PC-3 (cell line): Measurements from ENCODE around the gene CHRDL2. TPM values are rescaled to one million over a fixed set of nuclear protein-coding genes. Genes with fewer than 3 reads are reported as not detected.

Source experiments
- ATAC-seq: fragments of 200-7000 bp; cut with Tn5 transposase; 2 replicates; pipeline ENCODE4 v1.9.1; 2020; ENCODE audit warnings: mild to moderate bottlenecking, moderate library complexity
- BruUV-seq: library from RNA; stranded (reverse); fragments of 400-500 nt; replicated peaks from 2 replicates; lab custom pipeline; 2021; lab: Mats Ljungman, UMichigan
- CTCF ChIA-PET: fragments of 300-600 bp; sonication (Branson Sonifier 250); formaldehyde crosslinking; loops from one replicate; lab custom pipeline; 2022; ENCODE audit warnings: antibody characterized with exemption; lab: Charles Lee
- POLR2A ChIA-PET: fragments of 300-600 bp; sonication (Branson Sonifier 250); formaldehyde crosslinking; loops from one replicate; lab custom pipeline; 2022; ENCODE audit warnings: antibody characterized with exemption; ENCODE audit not compliant: unreplicated experiment; lab: Charles Lee
- DNase-seq: peaks from one replicate; pipeline ENCODE4 v3.0.0-alpha.2; 2015
- H2AFZ ChIP-seq: fragments of 300-600 bp; sonication (generic); 2 replicates; pipeline ENCODE4 v1.6.0; 2016; ENCODE audit warnings: antibody characterized with exemption, low read length
- H3F3A ChIP-seq: fragments of 300-600 bp; sonication (generic); one replicate; pipeline ENCODE4 v1.6.0; 2017; ENCODE audit warnings: antibody characterized with exemption, low read length, control low read depth, mild to moderate bottlenecking; ENCODE audit not compliant: unreplicated experiment
- H3K27ac ChIP-seq: fragments of 300-600 bp; sonication (generic); 2 replicates; pipeline ENCODE4 v1.5.1; 2016; ENCODE audit warnings: mild to moderate bottlenecking, low read length
- H3K27me3 ChIP-seq: fragments of 300-600 bp; sonication (generic); 2 replicates; pipeline ENCODE4 v1.6.1; 2016; ENCODE audit warnings: low read length, mixed read lengths
- H3K36me3 ChIP-seq: fragments of 300-600 bp; sonication (generic); 2 replicates; pipeline ENCODE4 v1.6.1; 2016; ENCODE audit warnings: low read depth, mixed run types, low read length, mixed read lengths
- H3K4me1 ChIP-seq: fragments of 300-600 bp; sonication (generic); 2 replicates; pipeline ENCODE4 v1.5.1; 2016; ENCODE audit warnings: low read length; ENCODE audit not compliant: insufficient read depth
- H3K4me2 ChIP-seq: fragments of 300-600 bp; sonication (generic); 2 replicates; pipeline ENCODE4 v1.6.0; 2016; ENCODE audit warnings: low read length
- H3K4me3 ChIP-seq: fragments of 300-600 bp; sonication (generic); 2 replicates; pipeline ENCODE4 v1.5.1; 2016; ENCODE audit warnings: mild to moderate bottlenecking, low read length, mixed read lengths
- H3K79me2 ChIP-seq: fragments of 300-600 bp; sonication (generic); 2 replicates; pipeline ENCODE4 v1.6.1; 2017; ENCODE audit warnings: low read length, mixed read lengths
- H3K9ac ChIP-seq: fragments of 300-600 bp; sonication (generic); 2 replicates; pipeline ENCODE4 v1.6.0; 2016; ENCODE audit warnings: mild to moderate bottlenecking, low read length
- H3K9me2 ChIP-seq: fragments of 300-600 bp; sonication (generic); replicated peaks from 2 replicates; pipeline ENCODE4 v1.6.1; 2016; ENCODE audit warnings: mixed run types, low read length, mixed read lengths
- H3K9me3 ChIP-seq: fragments of 300-600 bp; sonication (generic); 2 replicates; pipeline ENCODE4 v1.6.1; 2016; ENCODE audit warnings: low read length, mixed read lengths
- H4K20me1 ChIP-seq: fragments of 300-600 bp; sonication (generic); 2 replicates; pipeline ENCODE4 v1.6.1; 2016; ENCODE audit warnings: low read length, mixed read lengths
- EZH2 ChIP-seq: fragments of 300-600 bp; sonication (generic); IDR thresholded peaks from one replicate; pipeline ENCODE4 v1.6.1; 2017; ENCODE audit warnings: antibody characterized with exemption, mild to moderate bottlenecking, low read length; ENCODE audit not compliant: unreplicated experiment
- EZH2phosphoT487 ChIP-seq: fragments of 300-600 bp; sonication (generic); IDR thresholded peaks from 2 replicates; pipeline ENCODE4 v1.6.1; 2018; ENCODE audit warnings: mild to moderate bottlenecking, antibody characterized with exemption, low read length, borderline replicate concordance
- intact Hi-C: fragments of 100-400 bp; cut with micrococcal nuclease; formaldehyde crosslinking; loops from 2 replicates; pipeline ENCODE4 v1.9.0; 2023
- total RNA-seq: library from RNA; depleted of rRNA; stranded (reverse); fragments of >200 nt; gene quantifications from 2 replicates; pipeline ENCODE4 v1.2.3, GENCODE V29; 2014
- TF ChIP-seq, protein P1 (sequence below): fragments of 300-600 bp; sonication (generic); conservative IDR thresholded peaks from 2 replicates; pipeline ENCODE4 v1.5.1; 2017; ENCODE audit warnings: antibody characterized with exemption, low read depth, mild to moderate bottlenecking, low read length

Gene CHRDL2
- total RNA-seq, 1 experiment from 2014 or later: not detected

DNA sequence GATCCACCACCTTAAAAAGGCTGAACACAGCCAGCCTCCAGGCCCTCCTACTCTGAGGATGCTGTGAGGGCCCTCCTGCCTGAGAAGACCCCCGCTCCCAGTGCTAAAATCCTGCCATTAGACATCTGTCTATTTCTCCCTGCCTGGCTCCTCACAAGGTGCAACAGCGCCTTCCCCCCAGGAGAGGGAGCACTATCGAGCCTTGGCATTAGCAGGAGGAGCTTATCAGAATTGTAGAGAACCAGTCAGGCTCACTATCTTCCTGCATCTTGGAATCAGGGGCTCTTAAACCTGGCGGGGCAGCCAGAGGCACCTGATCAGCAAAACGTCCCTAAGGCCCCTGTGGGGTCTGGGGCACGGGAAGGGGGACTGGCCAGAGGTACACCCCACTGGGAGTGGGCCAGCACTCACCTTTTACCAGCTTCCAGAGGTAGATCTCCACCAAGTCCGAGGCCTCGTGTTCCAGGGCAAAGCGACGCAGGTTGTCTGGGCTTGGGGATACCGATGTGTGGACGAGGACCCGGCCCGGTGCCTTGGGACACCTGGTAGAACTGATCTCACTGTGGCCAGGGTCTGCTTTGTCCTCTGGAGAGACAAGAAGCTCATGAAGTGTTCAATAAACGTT lies 28.7 kb downstream of the CHRDL2 start:
- TF ChIP-seq EZH2: no peak
- TF ChIP-seq EZH2phosphoT487: no peak
- TF ChIP-seq, protein P1, sequence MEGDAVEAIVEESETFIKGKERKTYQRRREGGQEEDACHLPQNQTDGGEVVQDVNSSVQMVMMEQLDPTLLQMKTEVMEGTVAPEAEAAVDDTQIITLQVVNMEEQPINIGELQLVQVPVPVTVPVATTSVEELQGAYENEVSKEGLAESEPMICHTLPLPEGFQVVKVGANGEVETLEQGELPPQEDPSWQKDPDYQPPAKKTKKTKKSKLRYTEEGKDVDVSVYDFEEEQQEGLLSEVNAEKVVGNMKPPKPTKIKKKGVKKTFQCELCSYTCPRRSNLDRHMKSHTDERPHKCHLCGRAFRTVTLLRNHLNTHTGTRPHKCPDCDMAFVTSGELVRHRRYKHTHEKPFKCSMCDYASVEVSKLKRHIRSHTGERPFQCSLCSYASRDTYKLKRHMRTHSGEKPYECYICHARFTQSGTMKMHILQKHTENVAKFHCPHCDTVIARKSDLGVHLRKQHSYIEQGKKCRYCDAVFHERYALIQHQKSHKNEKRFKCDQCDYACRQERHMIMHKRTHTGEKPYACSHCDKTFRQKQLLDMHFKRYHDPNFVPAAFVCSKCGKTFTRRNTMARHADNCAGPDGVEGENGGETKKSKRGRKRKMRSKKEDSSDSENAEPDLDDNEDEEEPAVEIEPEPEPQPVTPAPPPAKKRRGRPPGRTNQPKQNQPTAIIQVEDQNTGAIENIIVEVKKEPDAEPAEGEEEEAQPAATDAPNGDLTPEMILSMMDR: peak; percentile 97
- POLR2A ChIA-PET: interaction anchor here (0.6 kb wide), 1 partner anchor 37 kb away, joined by 3 read pairs; no protein-coding TSS in a partner anchor
- CTCF ChIA-PET: interaction anchor here (0.5 to 2.5 kb wide), 14 partner anchors 8 to 147 kb away, joined by 3 to 28 read pairs (median 4); no protein-coding TSS in a partner anchor
- Histone ChIP-seq H3K9me2 (no peaks in the 10 kb centered on the region), H3K36me3 (no peaks in the 10 kb centered on the region), H3K4me1 (no peaks in the 10 kb centered on the region), H3K9me3 (no peaks in the 10 kb centered on the region), H3K27me3 (no peaks in the 10 kb centered on the region), H2AFZ (no peak overlapping the region), H3F3A (no peaks in the 10 kb centered on the region), H3K79me2 (no peaks in the 10 kb centered on the region), H3K27ac (no peak overlapping the region), H4K20me1 (no peaks in the 10 kb centered on the region), H3K4me3 (no peak overlapping the region), H3K9ac (no peak overlapping the region), H3K4me2 (no peak overlapping the region)
- ATAC-seq (peak; percentile 85), DNase-seq (peak; percentile 84)
- intact Hi-C loops: loop anchor here (1.0 kb wide), 1 partner anchor 24 kb away; no protein-coding TSS in a partner anchor
- BruUV-seq: no TSS peak

DNA sequence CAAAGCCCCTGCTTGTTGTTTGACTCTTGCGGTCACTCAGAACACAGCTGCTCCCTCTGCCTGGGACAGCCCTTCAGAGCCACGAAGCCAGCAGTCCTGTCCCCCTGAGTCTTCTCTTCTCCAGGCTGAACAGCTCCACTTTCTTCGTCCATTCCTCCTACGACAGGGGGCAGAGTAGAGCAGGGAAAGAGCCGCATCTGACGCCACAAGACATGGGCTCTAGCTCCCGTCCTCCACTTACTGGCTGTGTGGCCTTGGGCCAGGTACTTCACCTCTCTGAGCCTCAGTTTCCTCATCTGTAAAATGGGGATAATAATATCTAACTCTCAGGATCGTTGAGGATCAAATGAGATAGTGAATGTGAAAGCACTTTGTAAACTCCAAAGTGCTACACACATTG lies 29.9 kb downstream of the CHRDL2 start:
- H3K27ac ChIP-seq: no peak overlapping the region
- no peak overlapping the region for H2AFZ ChIP-seq
- no peaks in the 10 kb centered on the region for H3K9me3 ChIP-seq
- H4K20me1 ChIP-seq: no peaks in the 10 kb centered on the region
- ATAC-seq (peak; percentile 21; the same call in 1 of the 2 replicates), DNase-seq (peak; percentile 38)
- no peaks in the 10 kb centered on the region for H3K4me1 ChIP-seq
- no peaks in the 10 kb centered on the region for H3K79me2 ChIP-seq
- intact Hi-C loops: no loop called here
- CTCF ChIA-PET: interaction anchor here (0.9 to 2.5 kb wide), 3 partner anchors 25 to 174 kb away, joined by 3 to 28 read pairs (median 5); no protein-coding TSS in a partner anchor
- H3K4me3 ChIP-seq: no peak overlapping the region
- TF ChIP-seq EZH2: no peak
- TF ChIP-seq, protein P1: peak; percentile 51
- TF ChIP-seq EZH2phosphoT487: no peak
- H3F3A ChIP-seq: no peaks in the 10 kb centered on the region
- no peaks in the 10 kb centered on the region for H3K9me2 ChIP-seq
- no peak overlapping the region for H3K4me2 ChIP-seq
- BruUV-seq: no TSS peak
- H3K36me3 ChIP-seq: no peaks in the 10 kb centered on the region
- no peak overlapping the region for H3K9ac ChIP-seq
- no peaks in the 10 kb centered on the region for H3K27me3 ChIP-seq
- POLR2A ChIA-PET: interaction anchor here (0.6 kb wide), 1 partner anchor 89 kb away, joined by 5 read pairs; no protein-coding TSS in a partner anchor
